Neural cell (in vitro differentiated cells): Measurements from ENCODE around the gene ACSS1. TPM values are rescaled to one million over a fixed set of nuclear protein-coding genes. Genes with fewer than 3 reads are reported as not detected.
A peak's percentile ranks its signal among the peaks of the same experiment; 100 is the strongest.

Experiments
- H2AFZ ChIP-seq: fragments of 200-600, 300-800 bp; sonication (generic), shearing (Covaris generic); 2 replicates; pipeline ENCODE4 v1.6.0; 2014; ENCODE audit warnings: low read depth, mild to moderate bottlenecking, antibody characterized with exemption, low read length, moderate library complexity
- H3F3A ChIP-seq: fragments of 200-600 bp; shearing (Covaris generic); 2 replicates; pipeline ENCODE4 v1.6.1; 2016; ENCODE audit warnings: mild to moderate bottlenecking, moderate library complexity, mixed read lengths, antibody characterized with exemption, low read length; ENCODE audit not compliant: insufficient read depth, poor library complexity, severe bottlenecking
- H3K27ac ChIP-seq: fragments of 200-600, 300-800 bp; sonication (generic), shearing (Covaris generic); 2 replicates; pipeline ENCODE4 v1.5.1; 2014; ENCODE audit warnings: mild to moderate bottlenecking, low read length, moderate library complexity
- H3K27me3 ChIP-seq: fragments of 300-800, 200-600 bp; sonication (generic), shearing (Covaris generic); 2 replicates; pipeline ENCODE4 v1.6.0; 2014; ENCODE audit warnings: mild to moderate bottlenecking, low read depth, low read length, moderate library complexity; ENCODE audit not compliant: insufficient read depth
- H3K36me3 ChIP-seq: fragments of 300-800, 200-600 bp; sonication (generic), shearing (Covaris generic); 2 replicates; pipeline ENCODE4 v1.5.1; 2014; ENCODE audit warnings: mild to moderate bottlenecking, antibody characterized with exemption, low read length, moderate library complexity; ENCODE audit not compliant: insufficient read depth
- H3K4me2 ChIP-seq: fragments of 300-800, 200-600 bp; sonication (generic), shearing (Covaris generic); 2 replicates; pipeline ENCODE4 v1.6.0; 2014; ENCODE audit warnings: mild to moderate bottlenecking, low read length
- H3K4me3 ChIP-seq: fragments of 300-800, 200-600 bp; sonication (generic), shearing (Covaris generic); 2 replicates; pipeline ENCODE4 v1.5.1; 2014; ENCODE audit warnings: mild to moderate bottlenecking, low read length, moderate library complexity
- H3K79me2 ChIP-seq: fragments of 200-600 bp; shearing (Covaris generic); replicated peaks from 2 replicates; pipeline ENCODE4 v1.6.0; 2014; ENCODE audit warnings: mild to moderate bottlenecking, low read length, moderate library complexity; ENCODE audit not compliant: insufficient read depth
- H3K9ac ChIP-seq: fragments of 300-800, 200-600 bp; sonication (generic), shearing (Covaris generic); 2 replicates; pipeline ENCODE4 v1.6.1; 2016; ENCODE audit warnings: mild to moderate bottlenecking, low read length, mixed read lengths
- H3K9me2 ChIP-seq: fragments of 200-600 bp; shearing (Covaris generic); 2 replicates; pipeline ENCODE4 v1.6.1; 2016; ENCODE audit warnings: mild to moderate bottlenecking, low read length, mixed read lengths; ENCODE audit not compliant: insufficient read depth
- H3K9me3 ChIP-seq: fragments of 200-600, 300-800 bp; sonication (generic), shearing (Covaris generic); 2 replicates; pipeline ENCODE4 v1.6.1; 2016; ENCODE audit warnings: mild to moderate bottlenecking, mixed run types, low read length, moderate library complexity, mixed read lengths
- H4K20me1 ChIP-seq: fragments of 200-600 bp; shearing (Covaris generic); 2 replicates; pipeline ENCODE4 v1.6.1; 2016; ENCODE audit warnings: mild to moderate bottlenecking, mixed run types; ENCODE audit not compliant: insufficient read depth
- EP300 ChIP-seq: fragments of 450-650 bp; conservative IDR thresholded peaks from 2 replicates; pipeline ENCODE4 v1.6.1; 2014; ENCODE audit warnings: antibody characterized with exemption, mild to moderate bottlenecking, moderate library complexity; ENCODE audit not compliant: poor library complexity, severe bottlenecking
- EZH2 ChIP-seq: fragments of 200-600, 300-800 bp; shearing (Covaris generic), sonication (generic); IDR thresholded peaks from 2 replicates; pipeline ENCODE4 v1.6.1; 2014; ENCODE audit warnings: antibody characterized with exemption, low read length, borderline replicate concordance, mild to moderate bottlenecking; ENCODE audit not compliant: insufficient read depth, poor library complexity, severe bottlenecking
- MXI1 ChIP-seq: fragments of 450-650 bp; conservative IDR thresholded peaks from 2 replicates; pipeline ENCODE4 v1.6.1; 2014; ENCODE audit warnings: antibody characterized with exemption, mild to moderate bottlenecking; ENCODE audit not compliant: poor library complexity, severe bottlenecking
- POLR2AphosphoS5 ChIP-seq: IDR thresholded peaks from 2 replicates; pipeline ENCODE4 v1.6.1; 2012
- RAD21 ChIP-seq: fragments of 450-650 bp; conservative IDR thresholded peaks from 2 replicates; pipeline ENCODE4 v1.6.1; 2014; ENCODE audit warnings: antibody characterized with exemption, mild to moderate bottlenecking, moderate library complexity
- SMC3 ChIP-seq: fragments of 450-650 bp; conservative IDR thresholded peaks from 2 replicates; pipeline ENCODE4 v1.6.1; 2014; ENCODE audit warnings: antibody characterized with exemption, mild to moderate bottlenecking, moderate library complexity; ENCODE audit not compliant: poor library complexity
- TAF1 ChIP-seq: IDR thresholded peaks from 2 replicates; pipeline ENCODE4 v1.6.1; 2012; ENCODE audit warnings: low read depth
- polyA plus RNA-seq: library from polyadenylated mRNA; depleted of rRNA; stranded (reverse); fragments of >200 nt; gene quantifications from 2 replicates; pipeline ENCODE4 v1.2.3, GENCODE V29; 2014
- TF ChIP-seq, protein P1 (sequence below): fragments of 450-650 bp; IDR thresholded peaks from 2 replicates; pipeline ENCODE4 v1.5.1; 2014; ENCODE audit warnings: antibody characterized with exemption, mild to moderate bottlenecking, moderate library complexity; ENCODE audit not compliant: poor library complexity, severe bottlenecking
- TF ChIP-seq, protein P2 (sequence below): IDR thresholded peaks from 2 replicates; pipeline ENCODE4 v1.6.1; 2012; ENCODE audit warnings: borderline replicate concordance

Gene ACSS1
- polyA plus RNA-seq, 1 donor from 2014 or later, result not detected

DNA sequence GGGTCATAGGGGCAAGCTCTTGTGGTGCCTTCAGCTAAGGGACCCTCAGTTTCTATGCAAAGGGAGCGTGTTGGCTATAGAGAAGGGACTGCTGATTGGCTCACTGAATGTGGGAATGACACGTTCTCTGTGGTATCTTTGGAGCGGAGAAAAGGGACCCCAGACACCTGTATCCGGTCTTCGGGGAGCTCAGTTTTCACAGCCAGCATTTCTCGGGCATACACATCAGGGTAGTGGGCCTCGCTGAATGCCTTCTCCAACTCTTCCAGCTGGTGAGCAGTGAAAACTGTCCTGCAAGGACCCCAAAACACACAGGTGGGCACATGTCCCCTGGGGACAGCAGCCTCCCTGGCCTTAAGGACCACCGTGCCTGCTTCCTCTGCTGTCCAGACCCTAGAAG lies 20.7 kb upstream of the ACSS1 start:
- Histone ChIP-seq H3K27me3 (peaks cover 97% of the 10 kb centered on the region), H3K4me2 (no peak overlapping the region), H3K4me3 (no peak overlapping the region), H3K9me2 (no peaks in the 10 kb centered on the region), H3F3A (no peaks in the 10 kb centered on the region), H3K79me2 (no peaks in the 10 kb centered on the region), H4K20me1 (no peaks in the 10 kb centered on the region), H3K27ac (no peak overlapping the region), H3K9me3 (peaks cover 15% of the 10 kb centered on the region), H2AFZ (no peak overlapping the region), H3K9ac (no peak overlapping the region), H3K36me3 (no peaks in the 10 kb centered on the region)
- no peak for TF ChIP-seq MXI1
- TF ChIP-seq RAD21, result no peak
- TF ChIP-seq, protein P1, sequence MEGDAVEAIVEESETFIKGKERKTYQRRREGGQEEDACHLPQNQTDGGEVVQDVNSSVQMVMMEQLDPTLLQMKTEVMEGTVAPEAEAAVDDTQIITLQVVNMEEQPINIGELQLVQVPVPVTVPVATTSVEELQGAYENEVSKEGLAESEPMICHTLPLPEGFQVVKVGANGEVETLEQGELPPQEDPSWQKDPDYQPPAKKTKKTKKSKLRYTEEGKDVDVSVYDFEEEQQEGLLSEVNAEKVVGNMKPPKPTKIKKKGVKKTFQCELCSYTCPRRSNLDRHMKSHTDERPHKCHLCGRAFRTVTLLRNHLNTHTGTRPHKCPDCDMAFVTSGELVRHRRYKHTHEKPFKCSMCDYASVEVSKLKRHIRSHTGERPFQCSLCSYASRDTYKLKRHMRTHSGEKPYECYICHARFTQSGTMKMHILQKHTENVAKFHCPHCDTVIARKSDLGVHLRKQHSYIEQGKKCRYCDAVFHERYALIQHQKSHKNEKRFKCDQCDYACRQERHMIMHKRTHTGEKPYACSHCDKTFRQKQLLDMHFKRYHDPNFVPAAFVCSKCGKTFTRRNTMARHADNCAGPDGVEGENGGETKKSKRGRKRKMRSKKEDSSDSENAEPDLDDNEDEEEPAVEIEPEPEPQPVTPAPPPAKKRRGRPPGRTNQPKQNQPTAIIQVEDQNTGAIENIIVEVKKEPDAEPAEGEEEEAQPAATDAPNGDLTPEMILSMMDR, result no peak
- TF ChIP-seq, protein P2, sequence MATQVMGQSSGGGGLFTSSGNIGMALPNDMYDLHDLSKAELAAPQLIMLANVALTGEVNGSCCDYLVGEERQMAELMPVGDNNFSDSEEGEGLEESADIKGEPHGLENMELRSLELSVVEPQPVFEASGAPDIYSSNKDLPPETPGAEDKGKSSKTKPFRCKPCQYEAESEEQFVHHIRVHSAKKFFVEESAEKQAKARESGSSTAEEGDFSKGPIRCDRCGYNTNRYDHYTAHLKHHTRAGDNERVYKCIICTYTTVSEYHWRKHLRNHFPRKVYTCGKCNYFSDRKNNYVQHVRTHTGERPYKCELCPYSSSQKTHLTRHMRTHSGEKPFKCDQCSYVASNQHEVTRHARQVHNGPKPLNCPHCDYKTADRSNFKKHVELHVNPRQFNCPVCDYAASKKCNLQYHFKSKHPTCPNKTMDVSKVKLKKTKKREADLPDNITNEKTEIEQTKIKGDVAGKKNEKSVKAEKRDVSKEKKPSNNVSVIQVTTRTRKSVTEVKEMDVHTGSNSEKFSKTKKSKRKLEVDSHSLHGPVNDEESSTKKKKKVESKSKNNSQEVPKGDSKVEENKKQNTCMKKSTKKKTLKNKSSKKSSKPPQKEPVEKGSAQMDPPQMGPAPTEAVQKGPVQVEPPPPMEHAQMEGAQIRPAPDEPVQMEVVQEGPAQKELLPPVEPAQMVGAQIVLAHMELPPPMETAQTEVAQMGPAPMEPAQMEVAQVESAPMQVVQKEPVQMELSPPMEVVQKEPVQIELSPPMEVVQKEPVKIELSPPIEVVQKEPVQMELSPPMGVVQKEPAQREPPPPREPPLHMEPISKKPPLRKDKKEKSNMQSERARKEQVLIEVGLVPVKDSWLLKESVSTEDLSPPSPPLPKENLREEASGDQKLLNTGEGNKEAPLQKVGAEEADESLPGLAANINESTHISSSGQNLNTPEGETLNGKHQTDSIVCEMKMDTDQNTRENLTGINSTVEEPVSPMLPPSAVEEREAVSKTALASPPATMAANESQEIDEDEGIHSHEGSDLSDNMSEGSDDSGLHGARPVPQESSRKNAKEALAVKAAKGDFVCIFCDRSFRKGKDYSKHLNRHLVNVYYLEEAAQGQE, result no peak
- no peak for TF ChIP-seq EZH2
- TF ChIP-seq EP300, result no peak
- no peak for TF ChIP-seq TAF1
- no peak for TF ChIP-seq SMC3
- no peak for TF ChIP-seq POLR2AphosphoS5

DNA sequence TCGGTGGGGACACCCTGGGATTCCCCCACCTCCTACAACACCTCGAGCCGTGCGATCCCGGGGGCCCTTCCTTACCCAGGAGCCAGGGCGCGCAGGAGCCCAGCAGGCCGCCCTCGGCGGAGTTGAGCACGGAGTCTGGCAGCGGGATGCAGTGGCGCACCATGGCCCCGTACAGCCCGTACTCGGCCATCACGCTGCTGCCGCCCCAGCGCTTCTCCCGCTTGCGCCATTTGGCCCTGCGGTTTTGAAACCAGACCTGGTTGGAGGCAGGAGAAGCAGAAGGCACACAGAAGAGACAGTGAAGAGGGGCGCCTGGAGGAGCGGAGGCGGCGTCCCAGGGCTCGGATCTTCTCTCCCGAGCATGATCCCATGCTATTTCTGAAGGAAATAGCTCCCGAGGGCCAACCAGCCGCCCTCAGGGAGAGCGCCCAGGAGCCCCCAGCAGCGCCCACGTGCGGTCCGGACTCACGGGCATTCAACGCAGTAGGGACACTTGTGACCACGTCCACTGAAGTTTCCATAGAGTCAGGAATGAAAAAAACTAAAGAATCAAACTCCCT lies 19.8 kb upstream of the ACSS1 start:
- Histone ChIP-seq H3K4me3 (peak overlapping the region; percentile 54), H3K4me2 (no peak overlapping the region), H4K20me1 (no peaks in the 10 kb centered on the region), H3K27me3 (peaks cover 88% of the 10 kb centered on the region), H3K9me3 (peaks cover 8% of the 10 kb centered on the region), H3K9me2 (no peaks in the 10 kb centered on the region), H3F3A (no peaks in the 10 kb centered on the region), H3K27ac (no peak overlapping the region), H3K9ac (no peak overlapping the region), H2AFZ (no peak overlapping the region), H3K36me3 (no peaks in the 10 kb centered on the region), H3K79me2 (no peaks in the 10 kb centered on the region)
- no peak for TF ChIP-seq MXI1
- TF ChIP-seq, protein P2, result no peak
- TF ChIP-seq EZH2, result no peak
- no peak for TF ChIP-seq POLR2AphosphoS5
- no peak for TF ChIP-seq EP300
- no peak for TF ChIP-seq RAD21
- no peak for TF ChIP-seq TAF1
- TF ChIP-seq SMC3, result no peak
- TF ChIP-seq, protein P1, result no peak
